Liver (tissue), 9 donors: Measurements from ENCODE around the gene SPRY2. TPM values are rescaled to one million over a fixed set of nuclear protein-coding genes. Genes with fewer than 3 reads are reported as not detected.

Experiments used
- DNase-seq: peaks from one replicate; pipeline ENCODE4 v3.0.0-alpha.2; 2017; ENCODE audit warnings: low spot score
- H3K27ac ChIP-seq, 2 donors: one replicate each; pipeline ENCODE4 v1.7.0; 2013; ENCODE audit warnings: inconsistent platforms in 2 of 2, low read length in 2 of 2, control low read depth in 1 of 2, low read depth in 1 of 2, mild to moderate bottlenecking in 1 of 2
- H3K27me3 ChIP-seq, 4 donors: one replicate each; pipeline versions ENCODE4 v1.6.1 to v1.7.0; 2013; ENCODE audit warnings: low read length in 3 of 4, inconsistent platforms in 1 of 4, mild to moderate bottlenecking in 1 of 4, moderate library complexity in 1 of 4; ENCODE audit not compliant: control insufficient read depth in 4 of 4, insufficient read depth in 4 of 4
- H3K36me3 ChIP-seq, 4 donors: one replicate each; pipeline versions ENCODE4 v1.6.1 to v1.7.0; 2013; ENCODE audit warnings: low read length in 3 of 4, mild to moderate bottlenecking in 3 of 4, low read depth in 1 of 4, moderate library complexity in 1 of 4; ENCODE audit not compliant: control insufficient read depth in 4 of 4, insufficient read depth in 3 of 4
- H3K4me1 ChIP-seq, 4 donors: one replicate each; pipeline versions ENCODE4 v1.6.1 to v1.7.0; 2013; ENCODE audit warnings: low read length in 3 of 4, mild to moderate bottlenecking in 3 of 4, moderate library complexity in 1 of 4; ENCODE audit not compliant: control insufficient read depth in 4 of 4, insufficient read depth in 4 of 4
- H3K4me3 ChIP-seq, 3 donors: one replicate each; pipeline versions ENCODE4 v1.6.1 to v1.7.0; 2013; ENCODE audit warnings: low read length in 3 of 3, control low read depth in 1 of 3, low read depth in 1 of 3, mild to moderate bottlenecking in 1 of 3
- H3K9ac ChIP-seq, 2 donors: one replicate each; pipeline ENCODE4 v1.7.0; 2013; ENCODE audit warnings: low read length in 2 of 2, mild to moderate bottlenecking in 2 of 2, moderate library complexity in 2 of 2, control low read depth in 1 of 2, low read depth in 1 of 2
- H3K9me3 ChIP-seq, 4 donors: one replicate each; pipeline versions ENCODE4 v1.6.1 to v1.7.0; 2013; ENCODE audit warnings: low read length in 3 of 4; ENCODE audit not compliant: control insufficient read depth in 4 of 4
- EGR1 ChIP-seq, 2 donors: IDR thresholded peaks; 2 replicates each; pipeline ENCODE4 v1.6.1; 2016 to 2018; ENCODE audit warnings: antibody characterized with exemption in 2 of 2, low read depth in 2 of 2
- FOXA1 ChIP-seq: IDR thresholded peaks from 2 replicates; pipeline ENCODE4 v1.6.1; 2016; ENCODE audit warnings: antibody characterized with exemption
- FOXA2 ChIP-seq: IDR thresholded peaks from 2 replicates; pipeline ENCODE4 v1.6.1; 2016; ENCODE audit warnings: antibody characterized with exemption
- GABPA ChIP-seq, 2 donors: IDR thresholded peaks in 1 of 2; conservative IDR thresholded peaks in 1 of 2; 2 replicates each; pipeline ENCODE4 v1.6.1; 2016; ENCODE audit warnings: antibody characterized with exemption in 2 of 2, mild to moderate bottlenecking in 1 of 2, moderate library complexity in 1 of 2
- HNF4G ChIP-seq: IDR thresholded peaks from 2 replicates; pipeline ENCODE4 v1.6.1; 2016; ENCODE audit warnings: antibody characterized with exemption
- JUND ChIP-seq, 2 donors: IDR thresholded peaks; 2 replicates each; pipeline ENCODE4 v1.6.1; 2016; ENCODE audit warnings: antibody characterized with exemption in 2 of 2
- NR2F2 ChIP-seq: IDR thresholded peaks from 2 replicates; pipeline ENCODE4 v1.6.1; 2016; ENCODE audit warnings: antibody characterized with exemption
- RAD21 ChIP-seq, 2 donors: IDR thresholded peaks; 2 replicates each; pipeline ENCODE4 v1.6.1; 2016; ENCODE audit warnings: antibody characterized with exemption in 2 of 2, mild to moderate bottlenecking in 2 of 2
- SP1 ChIP-seq: IDR thresholded peaks from 2 replicates; pipeline ENCODE4 v1.6.1; 2018; ENCODE audit warnings: antibody characterized with exemption, mild to moderate bottlenecking
- TAF1 ChIP-seq: conservative IDR thresholded peaks from 2 replicates; pipeline ENCODE4 v1.6.1; 2016; ENCODE audit warnings: antibody characterized with exemption, mild to moderate bottlenecking
- YY1 ChIP-seq: IDR thresholded peaks from 2 replicates; pipeline ENCODE4 v1.6.1; 2016; ENCODE audit warnings: antibody characterized with exemption, mild to moderate bottlenecking
- WGBS: extraction: QIAGEN DNeasy Blood & Tissue Kit; methylation state at CpG from one replicate; pipeline ENCODE4 v1.1.7; 2013; 5-methylcytosine and 5-hydroxymethylcytosine counted together
- polyA plus RNA-seq, 2 donors: library from polyadenylated mRNA; stranded (reverse) in 1 of 2; unstranded in 1 of 2; fragments of 200-250 nt in 1 of 2; fragments of >200 nt in 1 of 2; fragmentation: Nextera tagmentation in 1 of 2; extraction: Ambion mirVana in 1 of 2; gene quantifications; one replicate each; pipeline versions ENCODE4 v1.2.1 to v1.2.3, GENCODE V29; 2013 to 2015
- total RNA-seq, 2 donors: library from RNA; depleted of rRNA; stranded (reverse); fragments of >200 nt; gene quantifications; one replicate each; pipeline ENCODE4 v1.2.3, GENCODE V29; 2014
- TF ChIP-seq, protein P1 (sequence below): IDR thresholded peaks from 2 replicates; pipeline ENCODE4 v1.6.1; 2016; ENCODE audit warnings: antibody characterized with exemption, mild to moderate bottlenecking
- TF ChIP-seq, protein P2 (sequence below): IDR thresholded peaks from 2 replicates; pipeline ENCODE4 v1.6.1; 2016; ENCODE audit warnings: antibody characterized with exemption
- TF ChIP-seq, protein P3 (sequence below): IDR thresholded peaks from 2 replicates; pipeline ENCODE4 v1.6.1; 2016; ENCODE audit warnings: antibody characterized with exemption
- TF ChIP-seq, protein P4 (sequence below): IDR thresholded peaks from 2 replicates; pipeline ENCODE4 v1.6.1; 2016; ENCODE audit warnings: antibody characterized with exemption
- donor health status: healthy.
- donor health status: healthy.
- donor health status: healthy.
- donor health status: healthy.
- donor health status: healthy.

Gene SPRY2
- total and polyA plus RNA-seq, 4 donors: 4.8 to 20.1 (median 9.1) TPM

DNA sequence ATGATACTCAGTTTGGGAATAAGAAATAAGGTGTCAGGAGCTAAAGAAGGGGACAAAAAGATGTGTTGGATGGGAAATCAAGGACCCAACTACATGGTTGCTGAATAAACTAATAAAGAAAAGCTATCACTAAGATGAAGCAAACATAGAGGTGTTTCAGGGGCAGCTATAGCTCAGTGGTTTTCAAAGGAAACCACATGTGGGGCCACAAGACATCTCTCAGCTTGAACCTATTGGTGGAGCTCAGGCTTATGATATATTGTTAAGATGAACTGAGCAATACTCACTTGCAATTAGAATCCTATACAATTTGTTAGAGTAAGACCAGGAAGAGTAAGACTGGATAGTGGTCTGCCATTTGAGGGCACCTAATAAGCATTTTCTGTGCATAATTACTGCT lies 45.1 kb upstream of the SPRY2 start (continued):
- TF ChIP-seq, protein P1, sequence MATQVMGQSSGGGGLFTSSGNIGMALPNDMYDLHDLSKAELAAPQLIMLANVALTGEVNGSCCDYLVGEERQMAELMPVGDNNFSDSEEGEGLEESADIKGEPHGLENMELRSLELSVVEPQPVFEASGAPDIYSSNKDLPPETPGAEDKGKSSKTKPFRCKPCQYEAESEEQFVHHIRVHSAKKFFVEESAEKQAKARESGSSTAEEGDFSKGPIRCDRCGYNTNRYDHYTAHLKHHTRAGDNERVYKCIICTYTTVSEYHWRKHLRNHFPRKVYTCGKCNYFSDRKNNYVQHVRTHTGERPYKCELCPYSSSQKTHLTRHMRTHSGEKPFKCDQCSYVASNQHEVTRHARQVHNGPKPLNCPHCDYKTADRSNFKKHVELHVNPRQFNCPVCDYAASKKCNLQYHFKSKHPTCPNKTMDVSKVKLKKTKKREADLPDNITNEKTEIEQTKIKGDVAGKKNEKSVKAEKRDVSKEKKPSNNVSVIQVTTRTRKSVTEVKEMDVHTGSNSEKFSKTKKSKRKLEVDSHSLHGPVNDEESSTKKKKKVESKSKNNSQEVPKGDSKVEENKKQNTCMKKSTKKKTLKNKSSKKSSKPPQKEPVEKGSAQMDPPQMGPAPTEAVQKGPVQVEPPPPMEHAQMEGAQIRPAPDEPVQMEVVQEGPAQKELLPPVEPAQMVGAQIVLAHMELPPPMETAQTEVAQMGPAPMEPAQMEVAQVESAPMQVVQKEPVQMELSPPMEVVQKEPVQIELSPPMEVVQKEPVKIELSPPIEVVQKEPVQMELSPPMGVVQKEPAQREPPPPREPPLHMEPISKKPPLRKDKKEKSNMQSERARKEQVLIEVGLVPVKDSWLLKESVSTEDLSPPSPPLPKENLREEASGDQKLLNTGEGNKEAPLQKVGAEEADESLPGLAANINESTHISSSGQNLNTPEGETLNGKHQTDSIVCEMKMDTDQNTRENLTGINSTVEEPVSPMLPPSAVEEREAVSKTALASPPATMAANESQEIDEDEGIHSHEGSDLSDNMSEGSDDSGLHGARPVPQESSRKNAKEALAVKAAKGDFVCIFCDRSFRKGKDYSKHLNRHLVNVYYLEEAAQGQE: no peak
- TF ChIP-seq JUND (IDR thresholded peaks at IDR 0.05) (no peak), TAF1 (no peak)

DNA sequence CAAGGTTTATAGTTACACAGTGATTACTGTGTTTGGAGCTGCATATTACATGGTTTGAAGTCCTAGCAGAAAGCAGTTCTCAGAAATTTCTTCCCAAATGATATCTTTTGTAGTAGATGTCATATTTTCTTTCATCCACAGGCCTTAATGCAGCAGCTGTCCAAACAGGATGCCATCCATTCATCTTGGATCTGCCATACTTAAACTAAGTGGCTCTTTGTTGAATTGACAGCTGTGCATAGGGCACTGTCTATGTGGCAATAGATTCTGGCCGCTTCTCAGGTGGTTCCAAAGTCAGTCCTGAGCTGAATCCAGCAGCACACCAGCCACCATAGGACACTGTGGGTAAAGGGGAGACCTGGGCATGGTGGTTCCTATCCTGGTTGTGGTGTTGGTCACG lies 41.6 kb upstream of the SPRY2 start:
- H3K27ac ChIP-seq: no peak overlapping the region
- H3K4me1 ChIP-seq: peaks cover 0 to 6% (median 0%) of the 10 kb centered on the region in 4 donors
- 86% methylated on average over 2 of the region's 2 CpGs for WGBS
- TF ChIP-seq, protein P2, sequence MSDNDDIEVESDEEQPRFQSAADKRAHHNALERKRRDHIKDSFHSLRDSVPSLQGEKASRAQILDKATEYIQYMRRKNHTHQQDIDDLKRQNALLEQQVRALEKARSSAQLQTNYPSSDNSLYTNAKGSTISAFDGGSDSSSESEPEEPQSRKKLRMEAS: no peak
- no peak for TF ChIP-seq FOXA2
- no peak for TF ChIP-seq TAF1
- TF ChIP-seq SP1: no peak
- TF ChIP-seq, protein P3, sequence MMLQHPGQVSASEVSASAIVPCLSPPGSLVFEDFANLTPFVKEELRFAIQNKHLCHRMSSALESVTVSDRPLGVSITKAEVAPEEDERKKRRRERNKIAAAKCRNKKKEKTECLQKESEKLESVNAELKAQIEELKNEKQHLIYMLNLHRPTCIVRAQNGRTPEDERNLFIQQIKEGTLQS: no peak
- no peak for TF ChIP-seq HNF4G
- TF ChIP-seq FOXA1: no peak
- no peak for TF ChIP-seq NR2F2
- TF ChIP-seq RAD21 (IDR thresholded peaks at IDR 0.05): no peak
- TF ChIP-seq, protein P1: no peak
- no peak for TF ChIP-seq EGR1 (IDR thresholded peaks at IDR 0.05; ENCODE audit: low read depth in 2 of 2)
- TF ChIP-seq YY1: no peak
- TF ChIP-seq, protein P4, sequence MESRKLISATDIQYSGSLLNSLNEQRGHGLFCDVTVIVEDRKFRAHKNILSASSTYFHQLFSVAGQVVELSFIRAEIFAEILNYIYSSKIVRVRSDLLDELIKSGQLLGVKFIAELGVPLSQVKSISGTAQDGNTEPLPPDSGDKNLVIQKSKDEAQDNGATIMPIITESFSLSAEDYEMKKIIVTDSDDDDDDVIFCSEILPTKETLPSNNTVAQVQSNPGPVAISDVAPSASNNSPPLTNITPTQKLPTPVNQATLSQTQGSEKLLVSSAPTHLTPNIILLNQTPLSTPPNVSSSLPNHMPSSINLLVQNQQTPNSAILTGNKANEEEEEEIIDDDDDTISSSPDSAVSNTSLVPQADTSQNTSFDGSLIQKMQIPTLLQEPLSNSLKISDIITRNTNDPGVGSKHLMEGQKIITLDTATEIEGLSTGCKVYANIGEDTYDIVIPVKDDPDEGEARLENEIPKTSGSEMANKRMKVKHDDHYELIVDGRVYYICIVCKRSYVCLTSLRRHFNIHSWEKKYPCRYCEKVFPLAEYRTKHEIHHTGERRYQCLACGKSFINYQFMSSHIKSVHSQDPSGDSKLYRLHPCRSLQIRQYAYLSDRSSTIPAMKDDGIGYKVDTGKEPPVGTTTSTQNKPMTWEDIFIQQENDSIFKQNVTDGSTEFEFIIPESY: no peak
- TF ChIP-seq GABPA (IDR thresholded peaks at IDR 0.05 in 1 of 2, conservative IDR thresholded peaks at IDR 0.05 in 1 of 2): no peak
- no peaks in the 10 kb centered on the region for H3K9me3 ChIP-seq
- no peaks in the 10 kb centered on the region for H3K27me3 ChIP-seq
- no peak overlapping the region for H3K9ac ChIP-seq
- no peaks in the 10 kb centered on the region for H3K36me3 ChIP-seq
- DNase-seq: no peak
- H3K4me3 ChIP-seq: no peak overlapping the region
